ENCODE results near the gene TMEM248.
A peak's percentile ranks its signal among the peaks of the same experiment; 100 is the strongest.
"Not testable (repeated sequence)": the region's sequence is repeated elsewhere in the genome, so short reads cannot be mapped to it uniquely, and the experiment has no call there.

Gene TMEM248

DNA sequence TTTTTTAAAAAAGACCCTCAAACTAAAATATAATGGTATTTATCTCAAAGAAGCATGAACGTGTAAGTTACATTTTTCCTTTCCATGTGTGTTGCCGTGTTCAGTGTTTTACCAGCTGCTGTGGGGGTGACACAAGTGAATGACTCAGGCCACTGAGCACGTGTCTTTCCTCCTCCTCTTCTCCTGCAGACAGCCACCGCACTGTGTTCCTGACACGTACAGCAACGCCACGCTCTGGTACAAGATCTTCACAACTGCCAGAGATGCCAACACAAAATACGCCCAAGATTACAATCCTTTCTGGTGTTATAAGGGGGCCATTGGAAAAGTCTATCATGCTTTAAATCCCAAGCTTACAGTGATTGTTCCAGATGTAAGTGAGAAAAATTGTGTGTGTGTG lies 29.7 kb downstream of the TMEM248 start:
- no peak for DNase-seq (ENCODE audit: low spot score)

DNA sequence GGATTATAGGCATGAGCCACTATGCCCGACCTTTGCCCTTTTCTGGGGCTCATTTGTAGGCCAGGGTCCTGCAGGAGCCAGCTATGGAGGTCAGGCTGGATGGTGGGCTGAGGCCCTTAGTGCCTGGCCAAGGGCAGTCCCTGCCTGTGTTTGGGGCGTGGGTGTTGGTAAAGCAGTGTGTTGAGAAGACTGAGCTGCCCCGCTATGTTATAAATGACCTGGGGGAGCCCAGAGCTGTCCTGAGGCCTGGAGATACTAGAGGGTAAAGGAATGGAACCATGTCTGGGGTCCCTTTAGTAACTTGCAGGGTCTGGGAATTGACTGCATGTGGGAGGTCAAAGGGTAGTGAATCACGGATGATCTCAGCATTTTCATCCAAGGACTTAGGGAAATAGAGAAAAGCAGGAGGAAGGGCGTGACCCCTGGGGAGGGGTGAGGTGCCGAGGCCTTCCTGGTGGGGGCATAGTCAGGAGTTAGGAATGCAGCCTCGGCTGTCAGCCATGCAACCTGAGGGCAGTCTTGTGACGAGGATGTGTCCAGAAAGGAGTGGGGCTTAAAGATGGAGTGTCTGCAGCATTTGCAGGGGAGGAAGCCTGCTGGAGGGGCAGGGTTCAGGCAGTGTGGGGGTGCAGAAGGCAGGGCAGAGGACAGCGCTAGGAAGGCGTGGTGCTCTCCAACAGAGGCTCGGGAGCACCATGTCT lies 31.5 kb downstream of the TMEM248 start:
- DNase-seq (ENCODE audit: low spot score), result peak; percentile 80

DNA sequence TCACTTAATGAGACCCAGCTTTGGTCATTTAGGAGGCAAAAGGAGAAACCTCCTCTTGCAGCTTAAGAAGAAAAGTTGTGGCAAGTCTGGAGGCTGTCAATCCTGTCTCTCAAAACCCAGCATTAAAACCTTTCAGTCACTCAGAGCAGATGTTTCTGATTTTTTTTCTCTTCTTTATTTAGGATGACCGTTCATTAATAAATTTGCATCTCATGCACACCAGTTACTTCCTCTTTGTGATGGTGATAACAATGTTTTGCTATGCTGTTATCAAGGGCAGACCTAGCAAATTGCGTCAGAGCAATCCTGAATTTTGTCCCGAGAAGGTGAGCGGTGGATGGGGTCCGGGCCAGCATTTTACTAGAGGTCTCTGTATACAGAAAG lies 32.0 kb downstream of the TMEM248 start:
- DNase-seq (ENCODE audit: low spot score), result no peak

DNA sequence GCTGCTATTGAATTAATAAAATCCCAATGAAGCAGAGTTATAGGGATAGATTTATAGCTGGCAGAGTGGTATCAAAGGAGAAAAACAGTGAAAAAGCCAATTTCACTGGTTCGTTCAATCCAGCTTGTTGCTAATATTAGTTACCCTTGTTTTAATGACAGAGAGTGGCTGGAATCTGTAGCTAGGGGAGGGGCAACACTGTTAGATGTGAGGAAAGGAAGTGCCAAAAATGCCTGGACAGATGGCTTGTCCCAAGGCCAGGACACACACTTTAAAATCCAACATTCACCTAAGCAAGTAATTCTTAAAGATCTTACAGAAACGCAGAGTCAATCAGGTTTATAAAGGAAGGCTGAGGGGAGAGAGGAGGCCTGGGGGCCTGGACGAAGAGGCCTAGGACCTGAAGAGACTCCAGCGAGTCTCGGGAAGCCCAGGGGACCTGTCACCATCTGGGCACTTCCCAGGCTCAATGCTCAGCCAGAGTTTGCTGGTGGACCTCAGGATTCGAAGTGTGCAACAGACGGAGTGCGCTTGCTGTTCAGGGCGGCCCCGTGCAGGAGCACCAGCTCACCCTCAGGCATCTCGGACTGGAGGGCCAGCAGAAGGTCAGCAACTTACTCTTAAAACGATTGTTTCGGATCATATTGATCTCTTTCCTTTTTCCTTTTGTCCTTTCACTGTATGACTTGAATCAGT lies 36.7 kb downstream of the TMEM248 start:
- DNase-seq (ENCODE audit: low spot score), result peak; percentile 57

DNA sequence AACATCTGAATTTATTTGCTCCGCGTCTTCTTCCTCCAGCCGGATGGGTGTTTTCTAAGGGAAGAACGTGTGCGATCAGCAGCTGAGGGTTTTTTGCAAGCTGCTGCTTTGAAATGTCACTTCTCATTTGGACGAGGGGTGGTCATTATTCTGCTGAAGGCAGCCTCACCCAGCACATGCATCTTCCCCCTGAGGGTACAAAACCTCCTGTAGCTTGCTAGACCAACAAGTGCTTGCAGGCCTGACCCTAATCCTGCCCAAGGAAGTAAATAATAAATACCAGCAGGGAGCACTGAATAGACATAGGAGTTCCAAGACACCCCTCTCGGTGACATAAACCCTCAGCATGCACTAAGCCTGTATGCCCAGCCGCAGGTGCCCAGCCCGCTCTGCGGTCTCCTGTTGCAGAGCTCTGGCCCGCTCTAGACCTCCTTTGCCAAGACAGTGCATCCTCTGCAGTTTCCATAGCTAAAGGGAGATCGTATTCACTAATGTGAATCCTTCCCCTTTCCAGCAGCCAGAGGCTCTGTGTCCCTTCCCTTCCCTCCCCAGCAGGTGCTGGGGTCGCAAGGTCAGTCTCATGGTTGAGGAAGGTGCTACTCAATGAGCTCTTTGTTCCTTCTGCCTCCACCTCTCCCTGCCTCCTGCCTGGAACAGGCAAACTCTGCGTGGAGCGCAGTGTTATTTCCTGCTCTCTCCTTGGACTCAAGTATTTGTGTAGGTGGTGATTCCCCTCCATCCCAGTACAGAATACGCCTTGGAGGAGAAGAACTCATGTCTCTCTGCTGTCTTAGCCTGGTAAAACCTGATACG lies 37.7 kb downstream of the TMEM248 start:
- DNase-seq (ENCODE audit: low spot score), result no peak

DNA sequence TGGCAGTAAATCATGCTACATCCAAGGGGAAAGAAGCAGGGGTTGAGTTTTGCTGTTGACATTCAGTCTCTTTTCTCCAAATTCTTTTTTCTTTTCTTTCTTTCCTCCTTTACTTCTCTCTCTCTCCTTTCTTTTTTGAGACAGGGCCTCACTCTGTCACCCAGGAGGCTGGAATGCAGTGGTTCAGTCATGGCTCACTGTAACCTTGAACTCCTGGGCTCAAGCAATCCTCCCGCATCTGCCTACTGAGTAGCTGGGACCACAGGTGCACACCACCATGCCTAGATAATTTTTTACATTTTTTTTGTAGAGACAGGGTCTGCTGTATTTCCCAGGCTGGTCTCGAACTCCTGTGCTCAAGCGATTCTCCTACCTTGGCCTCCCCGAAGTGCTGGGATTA lies 39.2 kb downstream of the TMEM248 start:
- DNase-seq (ENCODE audit: low spot score), result no peak

DNA sequence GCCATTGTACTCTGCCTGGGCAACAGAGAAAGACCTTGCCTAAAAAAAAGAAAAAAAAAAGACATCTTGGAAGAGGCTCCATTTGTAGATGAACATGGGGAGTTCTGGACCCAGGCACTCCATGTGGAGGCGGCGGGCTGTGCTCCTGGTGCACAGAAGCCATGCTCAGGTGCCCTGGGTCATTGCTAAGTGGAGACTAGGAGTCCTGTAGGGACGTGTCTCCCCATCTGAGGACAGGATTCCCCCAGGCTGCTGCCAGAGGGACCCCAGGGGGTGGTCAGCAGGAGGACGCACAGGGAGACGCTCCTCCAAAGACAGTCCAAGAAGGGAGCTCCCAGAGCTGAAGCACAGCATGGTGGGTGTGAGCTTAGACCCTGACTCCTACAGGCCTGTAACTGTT lies 40.1 kb downstream of the TMEM248 start:
- no peak for DNase-seq (ENCODE audit: low spot score)

DNA sequence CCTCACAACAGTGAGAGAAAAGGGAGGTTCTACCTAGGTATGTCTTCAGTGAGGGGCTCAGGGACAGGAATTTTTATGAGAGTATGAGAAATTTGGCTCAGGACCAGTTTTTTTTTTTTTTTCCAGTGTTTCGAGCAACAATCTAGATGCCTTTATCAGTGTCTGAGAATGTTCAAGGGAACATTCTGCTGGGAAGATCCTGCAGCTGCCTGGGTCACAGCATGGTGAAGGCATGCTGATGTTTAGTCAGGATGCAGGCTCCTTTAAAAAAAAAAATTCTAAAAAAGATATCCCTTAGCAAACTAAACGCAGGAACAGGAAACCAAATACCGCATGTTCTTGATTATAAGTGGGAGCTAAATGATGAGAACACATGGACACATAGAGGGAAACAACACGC lies 43.4 kb downstream of the TMEM248 start:
- DNase-seq (ENCODE audit: low spot score), result no peak

DNA sequence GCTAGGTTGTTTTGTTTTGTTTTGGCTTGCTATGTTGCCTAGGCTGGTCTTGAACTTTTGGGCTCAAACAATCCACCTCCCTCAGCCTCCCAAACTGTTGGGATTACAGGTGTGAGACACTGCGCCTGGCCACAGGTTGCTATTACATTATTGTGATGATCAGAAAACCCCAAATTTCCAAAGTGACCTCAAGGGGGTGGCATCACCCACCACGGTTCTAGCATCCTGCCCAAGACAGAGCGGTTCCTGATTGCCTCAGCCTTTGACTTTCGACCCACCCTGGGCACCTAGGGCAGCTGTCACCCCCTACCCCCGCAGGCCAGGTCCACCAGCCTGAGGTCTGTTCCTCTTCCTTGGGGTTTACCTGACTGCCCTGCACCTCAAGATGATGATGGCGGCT lies 46.0 kb downstream of the TMEM248 start:
- DNase-seq (ENCODE audit: low spot score), result no peak

DNA sequence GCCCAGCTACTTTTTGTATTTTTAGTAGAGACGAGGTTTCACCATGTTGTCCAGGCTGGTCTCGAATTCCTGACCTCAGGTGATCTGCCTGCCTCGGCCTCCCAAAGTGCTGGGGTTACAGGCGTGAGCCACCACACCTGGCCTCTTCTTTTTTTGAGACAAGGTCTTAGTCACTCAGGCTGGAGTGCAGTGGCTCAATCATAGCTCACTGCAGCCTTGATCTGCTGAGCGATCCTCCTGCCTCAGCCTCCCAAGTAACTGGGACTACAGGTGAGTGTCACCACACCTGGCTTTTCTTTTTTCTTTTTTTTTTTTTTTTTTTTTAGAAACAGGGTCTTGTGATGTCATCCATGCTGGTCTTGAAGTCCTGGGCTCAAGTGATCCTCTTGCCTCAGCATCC lies 48.0 kb downstream of the TMEM248 start:
- DNase-seq (ENCODE audit: low spot score), result not testable (repeated sequence)

DNA sequence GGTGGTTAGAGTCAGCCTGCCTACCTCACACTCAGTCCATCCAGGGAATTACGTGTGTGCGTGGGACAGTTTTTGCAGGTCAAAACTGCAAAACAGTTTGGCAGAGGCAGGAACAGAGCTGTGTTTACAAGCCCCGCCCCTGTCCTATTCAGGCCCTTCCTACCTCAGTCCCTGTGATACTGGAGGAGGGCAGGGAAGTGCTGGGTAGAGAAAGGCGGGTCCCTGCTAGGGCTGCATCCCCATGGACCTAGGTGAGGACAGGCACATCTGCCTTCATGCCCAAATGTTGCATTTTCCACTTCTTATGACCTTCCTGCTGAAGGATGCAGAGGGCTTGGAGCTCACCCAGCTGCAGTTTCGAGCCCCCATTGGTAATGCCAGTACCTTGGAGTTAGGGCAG lies 49.3 kb downstream of the TMEM248 start:
- DNase-seq (ENCODE audit: low spot score), result no peak

DNA sequence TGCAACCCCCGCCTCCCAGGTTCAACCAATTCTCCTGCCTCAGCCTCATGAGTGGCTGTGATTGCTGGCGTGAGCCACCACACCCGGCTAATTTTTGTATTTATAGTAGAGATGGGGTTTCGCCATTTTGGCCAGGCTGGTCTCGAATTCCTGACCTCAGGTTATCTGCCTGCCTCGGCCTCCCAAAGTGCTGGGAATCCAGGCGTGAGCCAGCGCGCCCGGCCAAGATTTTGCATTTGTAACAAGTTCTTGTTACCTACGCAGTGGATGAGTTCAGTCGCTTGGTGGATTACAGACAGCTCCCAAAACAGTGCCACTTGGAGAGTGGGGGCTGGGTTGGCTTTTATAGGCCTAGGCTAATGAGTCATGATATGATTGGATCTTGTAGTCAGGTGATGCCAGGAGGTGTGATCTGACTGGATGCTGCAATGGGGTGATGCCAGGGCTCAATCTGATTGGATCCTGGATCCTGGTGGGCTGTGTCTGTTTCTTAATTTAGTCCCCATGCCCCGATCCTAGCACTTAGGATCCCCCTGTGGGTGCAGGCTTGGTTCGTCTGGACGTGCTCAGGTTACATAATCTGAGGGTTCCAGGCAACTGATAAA lies 54.1 kb downstream of the TMEM248 start:
- no peak for DNase-seq (ENCODE audit: low spot score)

DNA sequence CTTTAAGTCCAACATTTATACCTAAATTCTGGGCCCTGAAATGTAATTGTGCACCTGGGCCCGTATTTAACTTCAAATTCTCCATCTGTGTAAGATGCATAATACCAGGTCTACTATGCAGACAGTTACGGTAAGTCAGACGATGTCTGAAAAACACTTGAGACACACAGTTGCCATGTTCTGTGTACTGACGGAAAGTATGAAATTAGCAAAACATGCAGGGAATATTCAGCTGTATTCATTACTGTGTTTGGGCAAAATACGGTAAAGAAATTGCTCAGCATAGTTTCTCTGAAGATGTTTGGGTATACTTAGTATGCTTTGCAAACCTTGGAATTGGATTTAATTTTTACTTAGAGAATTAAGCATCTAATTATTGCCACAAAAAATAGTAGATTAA lies 57.3 kb downstream of the TMEM248 start:
- not testable (repeated sequence) for DNase-seq (ENCODE audit: low spot score)

DNA sequence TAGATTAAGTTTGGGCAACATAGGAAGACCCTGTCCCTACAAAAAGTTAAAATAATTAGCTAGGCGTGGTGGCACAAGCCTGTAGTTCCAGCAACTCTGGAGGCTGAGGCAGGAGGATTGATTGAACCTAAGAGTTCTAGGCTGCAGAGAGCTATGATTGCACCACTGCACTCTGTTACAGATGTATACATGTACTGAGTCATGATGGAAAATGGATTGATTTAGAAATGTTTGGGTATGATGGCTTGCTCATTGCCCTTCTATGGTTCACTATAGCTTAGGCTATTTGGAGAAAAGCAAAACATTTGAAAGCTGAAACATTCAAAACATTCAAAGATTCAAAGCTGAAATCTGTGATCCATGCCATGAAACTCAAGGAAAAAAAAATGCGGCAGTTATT lies 58.0 kb downstream of the TMEM248 start:
- DNase-seq (ENCODE audit: low spot score), result not testable (repeated sequence)

DNA sequence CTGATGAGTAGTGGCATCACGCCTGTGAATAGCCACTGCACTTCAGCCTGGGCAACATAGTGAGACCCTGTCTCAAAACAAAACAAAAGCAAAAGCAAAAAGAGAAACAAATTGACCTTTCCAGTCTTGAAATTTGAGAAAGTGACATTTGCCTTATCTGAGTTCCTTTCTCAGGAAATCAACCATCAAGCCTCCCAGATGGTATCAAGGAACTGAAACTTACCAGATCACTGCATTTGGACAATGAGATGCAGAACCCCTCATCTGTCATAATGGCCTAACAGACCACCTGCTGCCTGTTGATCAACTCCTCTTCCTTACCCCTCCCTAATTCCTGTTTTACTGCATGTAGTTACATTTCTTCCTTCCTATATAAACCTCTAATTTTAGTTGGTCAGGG lies 59.3 kb downstream of the TMEM248 start:
- DNase-seq (ENCODE audit: low spot score), result not testable (repeated sequence)

DNA sequence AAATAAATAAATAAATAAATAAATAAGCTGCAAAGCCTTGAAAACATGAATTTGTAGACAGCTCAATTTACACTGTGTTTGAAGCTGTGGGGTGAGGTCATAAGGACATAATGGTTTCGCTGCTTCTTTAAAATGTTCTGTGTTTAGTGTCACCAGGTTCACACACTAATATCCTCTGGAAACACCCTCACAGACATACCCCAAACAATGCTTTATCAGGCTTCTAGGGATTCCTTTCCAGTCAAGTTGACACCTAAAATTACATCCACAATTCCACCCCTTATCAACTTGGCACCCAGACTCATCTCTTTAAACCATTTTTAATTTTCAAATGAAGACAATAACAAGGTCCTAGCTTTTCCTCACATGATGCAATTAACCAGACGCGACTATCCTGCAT lies 68.5 kb downstream of the TMEM248 start:
- not testable (repeated sequence) for DNase-seq (ENCODE audit: low spot score)

DNA sequence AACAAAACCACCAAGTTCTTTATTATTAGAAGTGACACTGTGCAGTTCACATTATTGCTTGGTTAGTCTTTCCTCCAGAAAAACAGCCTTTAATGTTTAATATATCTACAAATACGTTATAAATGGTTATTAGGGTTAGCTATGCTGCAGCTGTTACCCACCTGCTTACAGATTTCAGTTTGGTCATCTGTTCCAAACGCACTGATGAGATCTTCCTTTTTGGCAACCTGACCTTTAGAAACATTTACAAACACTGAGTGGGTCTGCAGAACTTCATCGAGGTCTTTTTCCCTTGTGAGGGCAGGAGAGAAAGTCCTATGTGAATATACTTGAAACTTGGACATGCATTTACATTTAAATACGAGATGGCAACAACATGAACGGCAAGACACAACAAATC lies 73.0 kb downstream of the TMEM248 start:
- DNase-seq (ENCODE audit: low spot score), result not testable (repeated sequence)

DNA sequence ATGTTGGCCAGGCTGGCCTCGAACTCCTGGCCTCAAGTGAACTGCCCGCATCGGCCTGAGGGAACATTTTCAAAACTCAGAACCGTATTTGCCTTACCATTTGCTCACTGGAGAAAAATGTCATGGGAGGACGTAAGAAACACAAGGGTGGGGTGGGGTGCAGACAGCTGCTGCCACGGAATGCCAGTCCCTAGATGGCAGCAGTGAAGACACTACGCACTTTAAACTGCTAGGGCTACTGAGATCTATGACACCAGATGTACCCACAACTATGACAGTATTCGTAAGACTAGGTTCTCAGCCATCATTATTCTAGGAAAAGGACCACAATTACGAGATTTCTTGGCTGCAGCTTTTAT lies 73.6 kb downstream of the TMEM248 start:
- DNase-seq (ENCODE audit: low spot score), result peak; percentile 48

DNA sequence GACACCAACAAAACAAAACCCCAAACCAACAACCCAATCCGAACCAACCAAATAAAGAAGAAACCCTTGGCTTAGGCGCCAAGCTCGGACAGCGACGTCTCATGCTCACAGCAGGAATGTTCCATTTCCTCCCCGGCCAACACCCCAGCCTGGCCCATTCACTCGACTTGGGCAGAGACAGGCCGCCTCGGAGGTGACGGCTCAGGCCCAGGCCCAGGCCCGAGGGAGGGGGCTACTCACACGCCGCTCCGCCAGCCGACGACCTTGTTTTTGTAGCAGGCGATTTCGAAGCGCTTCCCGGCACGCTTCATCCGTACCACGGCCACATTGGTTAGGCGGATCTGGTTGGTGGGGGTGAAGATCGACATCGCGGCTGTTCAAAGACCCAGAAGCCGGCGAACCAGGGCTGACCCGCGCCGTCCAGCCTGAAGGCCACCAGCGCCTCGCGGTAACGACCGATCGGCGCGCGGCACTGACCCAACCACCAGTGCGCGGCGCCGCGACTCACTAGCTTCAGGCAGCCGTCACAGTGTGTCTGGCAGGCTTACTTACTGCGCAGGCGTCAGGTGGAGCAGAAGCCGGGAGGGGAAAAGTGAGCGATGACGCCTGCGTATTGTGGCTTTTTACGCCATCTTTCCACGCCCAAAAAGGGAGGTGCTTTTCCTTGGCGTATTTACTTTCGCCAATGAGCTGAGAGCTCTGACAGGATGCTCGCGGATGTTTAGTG lies 74.2 kb downstream of the TMEM248 start, which contains the start of gene SBDS:
Gene SBDS (minus strand): TSS at position 537 of the 727 bp plus-strand sequence. CDS start 169 bp downstream, at position 368.
- DNase-seq (ENCODE audit: low spot score), result peak; percentile 85

DNA sequence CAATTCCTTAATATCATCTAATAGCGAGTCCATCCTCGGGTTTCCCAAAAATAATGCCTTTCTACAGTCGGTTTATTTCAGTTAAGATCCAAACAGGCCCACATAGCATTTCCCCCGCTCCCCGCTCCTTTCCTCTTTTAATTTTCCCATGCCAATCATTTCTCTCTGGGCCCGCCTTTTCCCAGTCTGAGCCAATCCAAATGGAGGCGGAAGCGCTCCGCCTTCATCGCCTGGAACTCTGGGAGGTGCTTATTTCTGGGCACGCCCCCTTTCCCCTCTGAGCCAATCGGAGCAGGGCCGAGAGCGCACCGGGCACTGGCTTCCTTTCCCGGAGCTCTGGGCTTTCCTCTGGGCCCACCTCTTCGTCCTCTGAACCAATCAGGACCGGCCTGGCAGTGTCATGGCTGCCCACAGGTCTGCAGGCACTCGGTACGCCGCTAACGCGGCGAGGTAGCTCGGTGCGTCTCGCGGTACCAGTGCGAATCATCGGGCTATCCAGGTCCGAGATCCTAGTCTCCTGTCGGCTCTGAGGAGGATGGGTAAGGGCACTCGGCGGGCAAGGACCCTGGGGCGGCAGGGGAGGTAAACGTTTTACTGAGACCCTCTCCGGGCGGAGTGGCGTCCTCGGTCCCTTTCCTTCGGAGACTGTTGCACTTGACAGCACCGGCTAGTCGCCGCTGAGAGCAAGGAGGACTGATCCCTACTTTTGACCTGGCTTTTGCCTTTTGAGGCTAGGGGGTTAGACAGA lies 75.6 kb downstream of the TMEM248 start, which contains the start of gene TYW1:
Gene TYW1 (plus strand): TSS at position 390 of the 748 bp plus-strand sequence. CDS start 146 bp downstream, at position 536.
- peak; percentile 90 for DNase-seq (ENCODE audit: low spot score)
